Breast epithelium (tissue), 3 donors: Measurements from ENCODE around the gene MFSD12.

Source experiments
- CTCF ChIP-seq, 3 donors: fragments of 450-650 bp; IDR thresholded peaks; one replicate each; pipeline ENCODE4 v1.5.1; 2016 to 2017; ENCODE audit warnings: antibody characterized with exemption in 3 of 3, mild to moderate bottlenecking in 3 of 3, moderate library complexity in 3 of 3
- POLR2A ChIP-seq: fragments of 450-650 bp; IDR thresholded peaks from one replicate; pipeline ENCODE4 v1.6.1; 2016; ENCODE audit warnings: antibody characterized with exemption, mild to moderate bottlenecking, moderate library complexity

GRCh38 chr19:3513229-3514140, 43.9 kb downstream of the MFSD12 start:
- TF ChIP-seq POLR2A: no peak
- TF ChIP-seq CTCF (IDR thresholded peaks at IDR 0.05): no peak
